Cerebellar nuclear complex (tissue), 1 donor: ENCODE measurements around the gene SFTA2.
"Not testable (repeated sequence)": the region's sequence is repeated elsewhere in the genome, so short reads cannot be mapped to it uniquely, and the experiment has no call there.

ENCODE experiments used
- DNase-seq, 2 experiments: peaks; one replicate each; lab custom pipeline; 2025; lab: John Stamatoyannopoulos, UW

Gene SFTA2

GRCh38 chr6:30942338-30943060 lies 10.5 kb upstream of the SFTA2 start:
- DNase-seq, result no peak

GRCh38 chr6:30940361-30940986 lies 8.5 kb upstream of the SFTA2 start, which contains the start of gene MUCL3:
MUCL3 (plus strand) TSS chr6:30940973; CDS start chr6:30941000, 27 bp downstream.
- no peak for DNase-seq

- no peak for DNase-seq
Measured at GRCh38 chr6:30939473-30939872, 7.5 kb upstream of the SFTA2 start.

GRCh38 chr6:30938730-30939129 lies 6.8 kb upstream of the SFTA2 start:
- no peak for DNase-seq

- DNase-seq, result no peak
Measured at GRCh38 chr6:30937265-30937664, 5.3 kb upstream of the SFTA2 start.

- DNase-seq, result no peak
Measured at GRCh38 chr6:30935018-30935417, 3.0 kb upstream of the SFTA2 start.

GRCh38 chr6:30932665-30933365 lies 845 bp upstream of the SFTA2 start:
- DNase-seq, result no peak

GRCh38 chr6:30931272-30931671 lies 698 bp downstream of the SFTA2 start:
- DNase-seq, result no peak

- no peak for DNase-seq
Measured at GRCh38 chr6:30930506-30930905, 1.5 kb downstream of the SFTA2 start.

- DNase-seq, result no peak
Measured at GRCh38 chr6:30928677-30929076, 3.3 kb downstream of the SFTA2 start.

GRCh38 chr6:30927080-30927479 lies 4.9 kb downstream of the SFTA2 start:
- DNase-seq, result not testable (repeated sequence)

GRCh38 chr6:30926644-30927043 lies 5.3 kb downstream of the SFTA2 start:
- no peak for DNase-seq

- not testable (repeated sequence) for DNase-seq
Measured at GRCh38 chr6:30924040-30924627, 7.8 kb downstream of the SFTA2 start.

GRCh38 chr6:30922447-30922852 lies 9.5 kb downstream of the SFTA2 start:
- no peak for DNase-seq

- no peak for DNase-seq
Measured at GRCh38 chr6:30918670-30919069, 13.3 kb downstream of the SFTA2 start.

- DNase-seq, result no peak
Measured at GRCh38 chr6:30917487-30917886, 14.5 kb downstream of the SFTA2 start.

- no peak for DNase-seq
Measured at GRCh38 chr6:30917041-30917440, 14.9 kb downstream of the SFTA2 start.

- DNase-seq, result peak in 1 of 2 experiments; percentile 1
Measured at GRCh38 chr6:30915591-30915946, 16.4 kb downstream of the SFTA2 start.

- DNase-seq, result peak in 1 of 2 experiments; percentile 2
Measured at GRCh38 chr6:30914854-30915590, 16.9 kb downstream of the SFTA2 start.

- DNase-seq, result peak in 1 of 2 experiments; percentile 69
Measured at GRCh38 chr6:30914076-30914853, 17.7 kb downstream of the SFTA2 start, which contains the start of gene VARS2. VARS2 (plus strand) TSS chr6:30914238; CDS start chr6:30914837, 599 bp downstream.

GRCh38 chr6:30913721-30914075 lies 18.3 kb downstream of the SFTA2 start:
- no peak for DNase-seq
